ENCODE data around the gene HNRNPU.

HNRNPU gene

DNA sequence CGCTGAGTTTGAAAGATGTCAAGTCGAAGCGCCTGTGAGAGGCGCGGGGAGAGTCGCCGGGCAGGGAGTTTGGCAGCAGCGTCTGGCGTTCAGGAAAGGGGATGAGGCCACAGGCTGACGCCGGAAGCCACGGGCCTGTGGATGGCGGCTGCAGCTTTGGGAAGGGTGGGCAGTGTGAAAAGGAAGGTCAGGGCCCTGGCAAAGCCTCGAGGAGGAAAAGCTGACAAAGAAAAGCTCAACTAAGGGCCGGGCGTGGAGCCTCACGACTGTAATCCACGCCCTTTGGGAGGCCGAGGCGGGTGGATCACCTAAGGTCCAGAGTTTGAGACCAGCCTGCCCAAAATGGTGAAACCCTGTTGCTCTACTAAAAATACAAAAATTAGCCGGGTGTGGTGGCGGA is 54.1 kb downstream of the HNRNPU start:
- no peak for DNase-seq

GRCh38 chr1:244807138-244807537 is 57.2 kb downstream of the HNRNPU start:
- no peak for DNase-seq

DNA sequence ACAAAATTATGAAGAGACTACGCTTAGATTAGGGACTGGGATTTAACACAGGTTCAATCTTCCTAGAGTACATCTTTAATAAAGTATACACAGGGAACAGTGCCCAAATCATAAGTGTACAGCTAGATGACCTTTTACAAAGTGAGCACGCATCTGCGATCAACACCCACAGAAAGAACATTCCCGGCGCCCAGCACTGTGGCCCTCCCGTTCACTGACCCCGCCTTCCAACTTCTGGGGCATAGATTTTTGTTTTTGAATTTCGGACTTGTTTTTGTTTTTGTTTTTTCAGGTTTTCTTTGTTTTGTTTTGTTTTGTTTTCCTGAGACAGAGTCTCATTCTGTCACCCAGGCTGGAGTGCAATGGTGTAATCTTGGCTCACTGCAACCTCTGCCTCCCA is 59.5 kb downstream of the HNRNPU start:
- no peak for DNase-seq

DNA sequence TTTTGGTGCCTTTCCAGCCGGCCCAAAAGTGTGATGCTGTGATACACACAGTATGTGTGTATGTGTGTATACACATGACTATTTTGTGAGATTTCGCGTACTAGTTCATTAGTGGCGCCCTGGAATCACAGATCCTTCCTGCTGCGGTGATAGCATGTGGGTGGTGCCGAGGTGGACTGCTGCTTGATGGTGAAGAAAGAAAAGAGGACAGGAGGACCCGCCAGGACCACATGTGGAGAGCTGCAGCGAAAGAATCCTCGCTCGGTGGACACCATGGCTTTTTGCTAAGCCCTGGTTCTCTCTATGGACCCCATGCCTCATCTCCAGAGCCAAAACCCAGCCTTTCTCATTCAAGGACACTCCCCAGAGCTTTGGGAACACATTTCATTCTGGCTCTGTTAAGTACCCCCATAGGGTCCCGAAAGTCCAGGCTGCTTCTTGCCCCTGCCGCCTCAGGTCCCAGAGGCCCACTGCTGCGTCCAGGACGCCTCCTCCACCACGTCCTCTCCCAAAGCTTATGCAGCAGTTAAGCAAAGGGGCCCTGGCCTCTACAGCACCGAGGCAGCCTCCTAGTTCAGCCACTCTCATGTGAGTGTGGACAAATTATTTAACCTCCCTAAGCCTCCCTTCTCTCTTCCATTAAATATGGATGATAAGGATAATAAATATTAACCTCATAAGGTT is 61.6 kb downstream of the HNRNPU start:
- DNase-seq, result no peak

- DNase-seq, result no peak
Measured at GRCh38 chr1:244802041-244802440, 62.3 kb downstream of the HNRNPU start.

- DNase-seq, result peak in 10 of 56 donors; percentile 5 to 39 (median 17)
Measured at GRCh38 chr1:244801246-244801645, 63.1 kb downstream of the HNRNPU start.

DNA sequence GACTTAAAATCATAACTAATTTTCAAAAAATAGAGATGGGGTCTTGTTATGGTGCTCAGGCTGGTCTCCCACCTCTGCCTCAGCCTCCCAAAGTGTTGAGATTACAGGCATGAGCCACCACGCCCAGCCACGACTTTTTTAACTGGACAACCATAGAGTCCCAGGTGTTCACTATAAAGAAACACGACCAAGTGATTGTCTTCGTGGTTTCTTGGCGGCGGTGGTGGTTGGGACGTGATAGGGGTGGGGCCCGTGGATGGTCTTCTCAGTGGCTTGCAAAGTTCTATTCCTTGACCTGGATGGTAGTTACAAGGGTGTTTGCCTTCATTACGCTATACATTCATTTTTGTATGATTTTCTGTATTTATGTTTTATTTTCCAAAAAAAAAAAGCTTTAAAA is 63.5 kb downstream of the HNRNPU start:
- no peak for DNase-seq

Data from nucleus accumbens (tissue), 56 donors.